Measurements from ENCODE around the gene MICOS13. TPM values are rescaled to one million over a fixed set of nuclear protein-coding genes. Genes with fewer than 3 reads are reported as not detected.
A peak's percentile ranks its signal among the peaks of the same experiment; 100 is the strongest.
"Not testable (repeated sequence)": the region's sequence is repeated elsewhere in the genome, so short reads cannot be mapped to it uniquely, and the experiment has no call there.

MICOS13 gene
- total RNA-seq, 2 donors from 2014 or later, result 26.3 to 35.0 TPM

- H3K36me3 Mint-ChIP-seq (ENCODE audit: low read depth), result peaks cover 25% of the 10 kb centered on the region
- not testable (repeated sequence) for H3K4me3 Mint-ChIP-seq; H3K9me3 Mint-ChIP-seq; H3K4me1 Mint-ChIP-seq; H3K9me3 ChIP-seq (ENCODE audit: control insufficient read depth, low read length); H3K4me1 ChIP-seq (ENCODE audit: control insufficient read depth, insufficient read depth, low read length); H3K27ac Mint-ChIP-seq; H3K9ac ChIP-seq (ENCODE audit: extremely low read depth, low read length, poor library complexity, severe bottlenecking); H3K27me3 Mint-ChIP-seq (ENCODE audit: insufficient read depth); H3K27me3 ChIP-seq (ENCODE audit: control insufficient read depth, insufficient read depth, low read length, poor library complexity, severe bottlenecking); H3K4me3 ChIP-seq (ENCODE audit: low read length); H3K27ac ChIP-seq (ENCODE audit: low read depth, low read length)
- peak; percentile 41 for DNase-seq
- 95 to 98% methylated on average over 9 to 13 of the region's 13 CpGs for WGBS, 2 experiments (ENCODE audit: insufficient coverage in 1 of 2, insufficient read length in 1 of 2)
- peaks cover 18% of the 10 kb centered on the region for H3K36me3 ChIP-seq (ENCODE audit: control insufficient read depth, insufficient read depth, low read length)
Observed at GRCh38 chr19:5688262-5688881, 8.1 kb upstream of the MICOS13 start.

- H3K4me3 ChIP-seq (ENCODE audit: low read length), result no peak overlapping the region
- H3K9ac ChIP-seq (ENCODE audit: extremely low read depth, low read length, poor library complexity, severe bottlenecking), result no peak overlapping the region
Observed at GRCh38 chr19:5687360-5688198, 7.3 kb upstream of the MICOS13 start.

GRCh38 chr19:5686647-5687359 lies 6.5 kb upstream of the MICOS13 start:
- TF ChIP-seq CTCF (conservative IDR thresholded peaks at IDR 0.05), result peak; percentile 85
- Histone ChIP-seq H3K9me3 (ENCODE audit: control insufficient read depth, low read length) (no peaks in the 10 kb centered on the region), H3K27ac (ENCODE audit: low read depth, low read length) (peak overlapping the region; percentile 49), H3K9ac (ENCODE audit: extremely low read depth, low read length, poor library complexity, severe bottlenecking) (no peak overlapping the region), H3K4me1 (ENCODE audit: control insufficient read depth, insufficient read depth, low read length) (no peaks in the 10 kb centered on the region), H3K27me3 (ENCODE audit: control insufficient read depth, insufficient read depth, low read length, poor library complexity, severe bottlenecking) (no peaks in the 10 kb centered on the region), H3K36me3 (ENCODE audit: control insufficient read depth, insufficient read depth, low read length) (peaks cover 2% of the 10 kb centered on the region), H3K4me3 (ENCODE audit: low read length) (peak overlapping the region; percentile 75)
- H3K27me3 Mint-ChIP-seq (ENCODE audit: insufficient read depth), result peaks cover 11% of the 10 kb centered on the region
- H3K4me1 Mint-ChIP-seq, result peaks cover 5% of the 10 kb centered on the region
- H3K4me3 Mint-ChIP-seq, result peak overlapping the region; percentile 55
- DNase-seq, result peak; percentile 100
- peak overlapping the region; percentile 68 for H3K27ac Mint-ChIP-seq
- peaks cover 10% of the 10 kb centered on the region for H3K36me3 Mint-ChIP-seq (ENCODE audit: low read depth)
- 2 to 3% methylated on average over 6 to 59 of the region's 59 CpGs for WGBS, 2 experiments (ENCODE audit: insufficient coverage in 1 of 2, insufficient read length in 1 of 2)
- H3K9me3 Mint-ChIP-seq, result peaks cover 5% of the 10 kb centered on the region

More at GRCh38 chr19:5687360-5688198, 7.3 kb upstream of the MICOS13 start:
- 74 to 96% methylated on average over 26 to 76 of the region's 76 CpGs for WGBS, 2 experiments (ENCODE audit: insufficient coverage in 1 of 2, insufficient read length in 1 of 2)
- Mint-ChIP-seq H3K4me1 (peaks cover 2% of the 10 kb centered on the region), H3K4me3 (peak overlapping the region; percentile 55), H3K27ac (no peak overlapping the region), H3K36me3 (ENCODE audit: low read depth) (peaks cover 17% of the 10 kb centered on the region), H3K9me3 (peaks cover 5% of the 10 kb centered on the region), H3K27me3 (ENCODE audit: insufficient read depth) (peaks cover 5% of the 10 kb centered on the region)
- peak; percentile 48 for DNase-seq
- Histone ChIP-seq H3K36me3 (ENCODE audit: control insufficient read depth, insufficient read depth, low read length) (peaks cover 10% of the 10 kb centered on the region), H3K27ac (ENCODE audit: low read depth, low read length) (no peak overlapping the region), H3K9me3 (ENCODE audit: control insufficient read depth, low read length) (no peaks in the 10 kb centered on the region), H3K4me1 (ENCODE audit: control insufficient read depth, insufficient read depth, low read length) (no peaks in the 10 kb centered on the region), H3K27me3 (ENCODE audit: control insufficient read depth, insufficient read depth, low read length, poor library complexity, severe bottlenecking) (no peaks in the 10 kb centered on the region)
- TF ChIP-seq CTCF (conservative IDR thresholded peaks at IDR 0.05), result peak; percentile 11

All from endodermal cell (in vitro differentiated cells).